A549 (cell line): ENCODE results near the gene BMERB1. TPM values are rescaled to one million over a fixed set of nuclear protein-coding genes. Genes with fewer than 3 reads are reported as not detected.

Experiments
- ATAC-seq, 2 experiments: fragments of 200-7000 bp in 1 of 2; fragments of >200 bp in 1 of 2; cut with Nextera tagmentation in 1 of 2; cut with Tn5 transposase in 1 of 2; 3 replicates each; pipeline versions ENCODE4 v1.8.0 to v1.9.1; 2018 to 2020; ENCODE audit warnings: mild to moderate bottlenecking in 1 of 2, moderate library complexity in 1 of 2
- CTCF ChIA-PET: fragments of 300-600 bp; sonication (Branson Sonifier 250); formaldehyde crosslinking; extraction: SDS; loops from one replicate; lab custom pipeline; 2021; ENCODE audit warnings: antibody characterized with exemption, inconsistent platforms; lab: Yijun Ruan, JAX
- POLR2A ChIA-PET: fragments of 350-600 bp; formaldehyde crosslinking; extraction: SDS; loops from one replicate; lab custom pipeline; 2021; ENCODE audit warnings: antibody characterized with exemption, inconsistent platforms; lab: Yijun Ruan, JAX
- DNase-seq, 2 experiments: peaks; one replicate each; pipeline versions ENCODE4 v3.0.0 to v3.0.0-alpha.2; 2011 to 2016; ENCODE audit warnings: low read depth in 1 of 2, low spot score in 1 of 2
- FAIRE-seq: peaks from 2 replicates; lab custom pipeline; 2011; peaks lifted over from hg19 to GRCh38; lab: Jason Lieb, UNC
- H3K27ac ChIP-seq, 2 experiments: fragments of >200 bp; sonication (Bioruptor Twin); formaldehyde crosslinking; 3 replicates each; pipeline ENCODE4 v1.5.1; 2016 to 2017
- H3K4me1 ChIP-seq: fragments of >200 bp; sonication (Bioruptor Twin); formaldehyde crosslinking; 3 replicates; pipeline ENCODE4 v1.6.1; 2016
- H3K4me2 ChIP-seq: fragments of >200 bp; sonication (Bioruptor Twin); formaldehyde crosslinking; 3 replicates; pipeline ENCODE4 v1.6.1; 2016
- H3K4me3 ChIP-seq: fragments of >200 bp; sonication (Bioruptor Twin); formaldehyde crosslinking; 3 replicates; pipeline ENCODE4 v1.5.1; 2016
- H3K9me3 ChIP-seq: fragments of >200 bp; sonication (Bioruptor Twin); formaldehyde crosslinking; 3 replicates; pipeline ENCODE4 v1.6.1; 2016
- BHLHE40 ChIP-seq: IDR thresholded peaks from 2 replicates; pipeline ENCODE4 v1.6.1; 2012; ENCODE audit warnings: low read depth, low read length, inconsistent platforms
- CBX2 ChIP-seq: fragments of 200-600 bp; sonication (generic); IDR thresholded peaks from 2 replicates; pipeline ENCODE4 v1.6.1; 2016; ENCODE audit warnings: low read depth, mild to moderate bottlenecking, borderline replicate concordance
- CHD2 ChIP-seq: fragments of 150-350 bp; IDR thresholded peaks from 2 replicates; pipeline ENCODE4 v1.6.1; 2014; ENCODE audit warnings: low read length; ENCODE audit not compliant: partially characterized antibody
- CHD4 ChIP-seq: fragments of 200-600 bp; sonication (generic); IDR thresholded peaks from 2 replicates; pipeline ENCODE4 v1.6.1; 2016; ENCODE audit warnings: antibody characterized with exemption, mild to moderate bottlenecking, borderline replicate concordance
- EHF ChIP-seq: fragments of 250-450 bp; sonication (Bioruptor Pico); IDR thresholded peaks from 2 replicates; pipeline ENCODE4 v1.5.0; 2020; ENCODE audit warnings: mild to moderate bottlenecking
- EP300 ChIP-seq, 2 experiments: fragments of >200 bp; sonication (Bioruptor Twin); formaldehyde crosslinking; IDR thresholded peaks; 2 replicates in 1 of 2; 3 replicates in 1 of 2; pipeline ENCODE4 v1.6.1; 2016 to 2017
- ESRRA ChIP-seq: fragments of 150-350 bp; IDR thresholded peaks from 2 replicates; pipeline ENCODE4 v1.6.1; 2014; ENCODE audit warnings: mild to moderate bottlenecking, low read length, borderline replicate concordance
- HEYL ChIP-seq: fragments of 250-450 bp; sonication (Bioruptor Pico); IDR thresholded peaks from 2 replicates; pipeline ENCODE4 v1.8.0; 2021; ENCODE audit warnings: mild to moderate bottlenecking, moderate library complexity
- HMGXB4 ChIP-seq: fragments of 250-450 bp; sonication (Bioruptor Pico); IDR thresholded peaks from 2 replicates; pipeline ENCODE4 v1.5.0; 2021; ENCODE audit warnings: mild to moderate bottlenecking, moderate library complexity, borderline replicate concordance
- HOXA7 ChIP-seq: fragments of 250-450 bp; sonication (Bioruptor Pico); IDR thresholded peaks from 2 replicates; pipeline ENCODE4 v1.5.0; 2020; ENCODE audit warnings: mild to moderate bottlenecking, moderate library complexity
- HOXB5 ChIP-seq: fragments of 250-450 bp; sonication (Bioruptor Pico); IDR thresholded peaks from 2 replicates; pipeline ENCODE4 v1.5.0; 2020; ENCODE audit warnings: mild to moderate bottlenecking, moderate library complexity
- JUN ChIP-seq, 2 experiments: fragments of >200 bp; sonication (Bioruptor Twin); formaldehyde crosslinking; IDR thresholded peaks; 2 replicates in 1 of 2; 3 replicates in 1 of 2; pipeline ENCODE4 v1.6.1; 2016 to 2017
- JUNB ChIP-seq: fragments of >200 bp; sonication (Bioruptor Twin); formaldehyde crosslinking; IDR thresholded peaks from 2 replicates; pipeline ENCODE4 v1.6.1; 2016
- MAZ ChIP-seq: fragments of 150-350 bp; IDR thresholded peaks from 2 replicates; pipeline ENCODE4 v1.6.1; 2014; ENCODE audit warnings: antibody characterized with exemption, low read depth, low read length, borderline replicate concordance
- NFE2L2 ChIP-seq: fragments of 150-350 bp; conservative IDR thresholded peaks from 2 replicates; pipeline ENCODE4 v1.6.1; 2014; ENCODE audit warnings: low read length
- PHF8 ChIP-seq: fragments of 200-600 bp; sonication (generic); IDR thresholded peaks from 2 replicates; pipeline ENCODE4 v1.6.1; 2016; ENCODE audit warnings: low read depth, mild to moderate bottlenecking, antibody characterized with exemption, moderate library complexity, borderline replicate concordance
- POLR2A ChIP-seq: IDR thresholded peaks from 2 replicates; pipeline ENCODE4 v1.6.1; 2012; ENCODE audit warnings: mild to moderate bottlenecking, low read length
- POLR2AphosphoS2 ChIP-seq: conservative IDR thresholded peaks from 2 replicates; pipeline ENCODE4 v1.6.1; 2012; ENCODE audit warnings: low read length, improper control_type of control experiment, inconsistent platforms
- RFX5 ChIP-seq: fragments of 450-650 bp; IDR thresholded peaks from 2 replicates; pipeline ENCODE4 v1.7.1; 2014; ENCODE audit warnings: antibody characterized with exemption, mild to moderate bottlenecking, moderate library complexity
- RNF2 ChIP-seq: fragments of 200-600 bp; sonication (generic); IDR thresholded peaks from 2 replicates; pipeline ENCODE4 v1.6.1; 2016; ENCODE audit warnings: low read depth, mild to moderate bottlenecking, antibody characterized with exemption, moderate library complexity, borderline replicate concordance
- TFCP2L1 ChIP-seq: fragments of 250-450 bp; sonication (Bioruptor Pico); IDR thresholded peaks from 2 replicates; pipeline ENCODE4 v1.5.0; 2021; ENCODE audit warnings: mild to moderate bottlenecking
- TP53 ChIP-seq: fragments of 250-450 bp; sonication (Bioruptor Pico); IDR thresholded peaks from 2 replicates; pipeline ENCODE4 v1.5.0; 2021; ENCODE audit warnings: mild to moderate bottlenecking, moderate library complexity
- ZNF302 ChIP-seq: fragments of 250-450 bp; sonication (Bioruptor Pico); IDR thresholded peaks from 2 replicates; pipeline ENCODE4 v1.9.0; 2021; ENCODE audit warnings: inconsistent platforms, mild to moderate bottlenecking, moderate library complexity
- ZSCAN20 ChIP-seq: fragments of 250-450 bp; sonication (Bioruptor Pico); IDR thresholded peaks from 2 replicates; pipeline ENCODE4 v1.8.0; 2022; ENCODE audit warnings: mild to moderate bottlenecking, moderate library complexity
- WGBS: methylation state at CpG from one replicate; pipeline ENCODE4 v1.1.6; 2017; ENCODE audit errors: missing lambda C conversion rate; 5-methylcytosine and 5-hydroxymethylcytosine counted together
- polyA plus RNA-seq, 4 experiments: library from polyadenylated mRNA; depleted of rRNA in 3 of 4; stranded (reverse); fragments of >200 nt; fragmentation: RNase III in 1 of 4; extraction: RNeasy Plus Mini Kit Qiagen cat#74134 plus additional on column Dnase treatment in 1 of 4; gene quantifications; 2 replicates in 3 of 4; 3 replicates in 1 of 4; pipeline ENCODE4 v1.2.3, GENCODE V29; 2011 to 2017
- TF ChIP-seq, protein P1 (sequence below): fragments of >200 bp; sonication (Bioruptor Twin); formaldehyde crosslinking; IDR thresholded peaks from 3 replicates; pipeline ENCODE4 v1.6.1; 2016

Gene BMERB1
- polyA plus RNA-seq, 2 of the 4 experiments (the other 2 are of a cell fraction), result 44.7 to 48.9 TPM

- H3K4me2 ChIP-seq, result no peak overlapping the region
- POLR2A ChIA-PET, result no interaction called here
- no peaks in the 10 kb centered on the region for H3K9me3 ChIP-seq
- CTCF ChIA-PET, result interaction anchor here (2.5 kb wide), 1 partner anchor 54 kb away, joined by 6 read pairs; no protein-coding TSS in a partner anchor
- 95% methylated on average over 13 of the region's 14 CpGs for WGBS
- FAIRE-seq (no peak), DNase-seq (no peak), ATAC-seq (no peak)
- TF ChIP-seq EHF (CRISPR knock-in tag) (no peak), RNF2 (no peak), JUN (IDR thresholded peaks at IDR 0.05) (no peak), TP53 (no peak), EP300 (IDR thresholded peaks at IDR 0.05) (no peak), NFE2L2 (no peak), TFCP2L1 (no peak), CBX2 (no peak), ZSCAN20 (CRISPR knock-in tag) (no peak), HMGXB4 (CRISPR knock-in tag) (no peak), HOXB5 (no peak), POLR2AphosphoS2 (no peak)
- TF ChIP-seq, protein P1, sequence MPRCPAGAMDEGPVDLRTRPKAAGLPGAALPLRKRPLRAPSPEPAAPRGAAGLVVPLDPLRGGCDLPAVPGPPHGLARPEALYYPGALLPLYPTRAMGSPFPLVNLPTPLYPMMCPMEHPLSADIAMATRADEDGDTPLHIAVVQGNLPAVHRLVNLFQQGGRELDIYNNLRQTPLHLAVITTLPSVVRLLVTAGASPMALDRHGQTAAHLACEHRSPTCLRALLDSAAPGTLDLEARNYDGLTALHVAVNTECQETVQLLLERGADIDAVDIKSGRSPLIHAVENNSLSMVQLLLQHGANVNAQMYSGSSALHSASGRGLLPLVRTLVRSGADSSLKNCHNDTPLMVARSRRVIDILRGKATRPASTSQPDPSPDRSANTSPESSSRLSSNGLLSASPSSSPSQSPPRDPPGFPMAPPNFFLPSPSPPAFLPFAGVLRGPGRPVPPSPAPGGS, result no peak
- H3K4me3 ChIP-seq, result no peak overlapping the region
- H3K4me1 ChIP-seq, result no peaks in the 10 kb centered on the region
- H3K27ac ChIP-seq, result no peak overlapping the region; a peak in 1 of 6 replicates
Measured at GRCh38 chr16:15604460-15605440, 170.4 kb downstream of the BMERB1 start.

GRCh38 chr16:15605839-15606517 lies 171.6 kb downstream of the BMERB1 start:
- DNase-seq, result no peak
- no peak overlapping the region for H3K4me2 ChIP-seq
- H3K4me3 ChIP-seq, result no peak overlapping the region
- CTCF ChIA-PET, result interaction anchor here (2.5 kb wide), 1 partner anchor 55 kb away, joined by 6 read pairs; no protein-coding TSS in a partner anchor
- no peaks in the 10 kb centered on the region for H3K9me3 ChIP-seq
- 94% methylated on average over 13 of the region's 13 CpGs for WGBS
- FAIRE-seq, result no peak
- no peak overlapping the region for H3K27ac ChIP-seq
- POLR2A ChIA-PET, result no interaction called here
- H3K4me1 ChIP-seq, result no peaks in the 10 kb centered on the region
- TF ChIP-seq RFX5, result no peak
- no peak for TF ChIP-seq HEYL (CRISPR knock-in tag)
- ATAC-seq, result no peak

GRCh38 chr16:15606518-15607220 lies 172.3 kb downstream of the BMERB1 start:
- Histone ChIP-seq H3K4me1 (no peaks in the 10 kb centered on the region), H3K27ac (no peak overlapping the region), H3K4me2 (no peak overlapping the region), H3K4me3 (no peak overlapping the region), H3K9me3 (no peaks in the 10 kb centered on the region)
- WGBS, result 88% methylated on average over 5 of the region's 5 CpGs
- no peak for ATAC-seq
- no peak for DNase-seq
- ChIA-PET CTCF (interaction anchor here (1.4 to 2.0 kb wide), 3 partner anchors 9 to 179 kb away, joined by 5 to 8 read pairs (median 6); no protein-coding TSS in a partner anchor), POLR2A (interaction anchor here (0.7 kb wide), 1 partner anchor 14 kb away, joined by 3 read pairs; no protein-coding TSS in a partner anchor)
- no peak for FAIRE-seq
- TF ChIP-seq EP300 (IDR thresholded peaks at IDR 0.05), result no peak
- no peak for TF ChIP-seq MAZ
- TF ChIP-seq CHD2, result no peak
- TF ChIP-seq POLR2A, result no peak
- no peak for TF ChIP-seq JUNB
- no peak for TF ChIP-seq PHF8
- TF ChIP-seq BHLHE40, result no peak
- TF ChIP-seq HOXA7 (CRISPR knock-in tag), result no peak
- no peak for TF ChIP-seq ZNF302 (CRISPR knock-in tag)
- no peak for TF ChIP-seq CHD4
- TF ChIP-seq ESRRA, result no peak
